ENCODE results near the gene EBPL.

The EBPL gene

GRCh38 chr13:49694446-49694845, 3.2 kb upstream of the EBPL start:
- no peak overlapping the region for H3K4me3 ChIP-seq (ENCODE audit: low read depth, low read length)
- DNase-seq (ENCODE audit: low read depth): no peak
- TF ChIP-seq MAX (IDR thresholded peaks at IDR 0.05; ENCODE audit: low read depth, low read length) (no peak), CTCF (IDR thresholded peaks at IDR 0.05; ENCODE audit: low read depth, low read length) (no peak), MYC (IDR thresholded peaks at IDR 0.05; ENCODE audit: low read depth, low read length) (no peak), POLR2A (IDR thresholded peaks at IDR 0.05; ENCODE audit: extremely low read depth, insufficient read length) (no peak)

- DNase-seq (ENCODE audit: low read depth): no peak
- no peak overlapping the region for H3K4me3 ChIP-seq (ENCODE audit: low read depth, low read length)
- TF ChIP-seq POLR2A (IDR thresholded peaks at IDR 0.05; ENCODE audit: extremely low read depth, insufficient read length) (no peak), MAX (IDR thresholded peaks at IDR 0.05; ENCODE audit: low read depth, low read length) (no peak), MYC (IDR thresholded peaks at IDR 0.05; ENCODE audit: low read depth, low read length) (no peak), CTCF (IDR thresholded peaks at IDR 0.05; ENCODE audit: low read depth, low read length) (no peak)
Observed at GRCh38 chr13:49693877-49694276, 2.6 kb upstream of the EBPL start.

- no peak for TF ChIP-seq MAX (IDR thresholded peaks at IDR 0.05; ENCODE audit: low read depth, low read length)
- no peak for TF ChIP-seq POLR2A (IDR thresholded peaks at IDR 0.05; ENCODE audit: extremely low read depth, insufficient read length)
- TF ChIP-seq MYC (IDR thresholded peaks at IDR 0.05; ENCODE audit: low read depth, low read length): no peak
- no peak for TF ChIP-seq CTCF (IDR thresholded peaks at IDR 0.05; ENCODE audit: low read depth, low read length)
- H3K4me3 ChIP-seq (ENCODE audit: low read depth, low read length): no peak overlapping the region
- no peak for DNase-seq (ENCODE audit: low read depth)
Observed at GRCh38 chr13:49693191-49693733, 2.0 kb upstream of the EBPL start.

- peak; percentile 45 for DNase-seq (ENCODE audit: low read depth)
- peak overlapping the region; percentile 93 for H3K4me3 ChIP-seq (ENCODE audit: low read depth, low read length)
- peak; percentile 53 for TF ChIP-seq MYC (IDR thresholded peaks at IDR 0.05; ENCODE audit: low read depth, low read length)
- TF ChIP-seq MAX (IDR thresholded peaks at IDR 0.05; ENCODE audit: low read depth, low read length): 0 out of 2 replicates have a peak, but pooled peaks have one; percentile 22
- no peak for TF ChIP-seq POLR2A (IDR thresholded peaks at IDR 0.05; ENCODE audit: extremely low read depth, insufficient read length)
- no peak for TF ChIP-seq CTCF (IDR thresholded peaks at IDR 0.05; ENCODE audit: low read depth, low read length)
Observed at GRCh38 chr13:49690133-49690994, 922 bp downstream of the EBPL start.

- no peak overlapping the region for H3K4me3 ChIP-seq (ENCODE audit: low read depth, low read length)
- no peak for DNase-seq (ENCODE audit: low read depth)
- TF ChIP-seq MYC (IDR thresholded peaks at IDR 0.05; ENCODE audit: low read depth, low read length) (no peak), POLR2A (IDR thresholded peaks at IDR 0.05; ENCODE audit: extremely low read depth, insufficient read length) (no peak), CTCF (IDR thresholded peaks at IDR 0.05; ENCODE audit: low read depth, low read length) (no peak), MAX (IDR thresholded peaks at IDR 0.05; ENCODE audit: low read depth, low read length) (no peak)
Observed at GRCh38 chr13:49683489-49683888, 7.8 kb downstream of the EBPL start.
